HepG2 (cell line): ENCODE results near the gene RHOBTB1. TPM values are rescaled to one million over a fixed set of nuclear protein-coding genes. Genes with fewer than 3 reads are reported as not detected.

Source experiments
- ATAC-seq: fragments of 200-7000 bp; cut with Tn5 transposase; 3 replicates; pipeline ENCODE4 v1.9.1; 2020; ENCODE audit warnings: mild to moderate bottlenecking, moderate library complexity
- BruUV-seq: library from RNA; stranded (reverse); fragments of 400-500 nt; replicated peaks from 2 replicates; lab custom pipeline; 2021; lab: Mats Ljungman, UMichigan
- CTCF ChIA-PET: fragments of 300-600 bp; formaldehyde crosslinking; extraction: SDS; loops from one replicate; lab custom pipeline; 2021; ENCODE audit warnings: low total read pairs, inconsistent platforms, low intra/inter-chr PET ratio; lab: Yijun Ruan, JAX
- POLR2A ChIA-PET: fragments of 350-600 bp; sonication (Branson Sonifier 250); formaldehyde crosslinking; loops from one replicate; lab custom pipeline; 2020; ENCODE audit warnings: antibody characterized with exemption, inconsistent platforms; lab: Yijun Ruan, JAX
- DNase-seq: peaks from one replicate; pipeline ENCODE4 v3.0.0-alpha.2; 2015; ENCODE audit warnings: low spot score
- FAIRE-seq: peaks from 3 replicates; lab custom pipeline; 2011; peaks lifted over from hg19 to GRCh38; lab: Jason Lieb, UNC
- H2AFZ ChIP-seq: one replicate; pipeline ENCODE4 v1.6.1; 2011; ENCODE audit warnings: low read length, inconsistent platforms
- H3K27ac ChIP-seq: fragments of 300-600 bp; 3 replicates; pipeline ENCODE4 v1.8.0; 2011; ENCODE audit warnings: mixed run types, mild to moderate bottlenecking, mixed read lengths, low read length, inconsistent platforms; ENCODE audit not compliant: insufficient read depth; ENCODE audit errors: extremely low read length
- H3K27me3 ChIP-seq, 2 experiments: fragments of 200-600 bp in 1 of 2; 2 replicates in 1 of 2; 3 replicates in 1 of 2; pipeline versions ENCODE4 v1.6.0 to v1.8.0; 2011; ENCODE audit warnings: low read length in 2 of 2, mild to moderate bottlenecking in 2 of 2, moderate library complexity in 2 of 2, inconsistent platforms in 1 of 2; ENCODE audit not compliant: insufficient read depth in 2 of 2, control insufficient read depth in 1 of 2
- H3K36me3 ChIP-seq, 2 experiments: fragments of 200-600 bp in 1 of 2; replicated peaks in 1 of 2; 2 replicates in 1 of 2; 3 replicates in 1 of 2; pipeline versions ENCODE4 v1.5.1 to v1.8.0; 2011; ENCODE audit warnings: low read length in 2 of 2, inconsistent platforms in 1 of 2; ENCODE audit not compliant: insufficient read depth in 2 of 2, control insufficient read depth in 1 of 2
- H3K4me1 ChIP-seq: 2 replicates; pipeline ENCODE4 v1.5.1; 2012; ENCODE audit warnings: low read length, inconsistent platforms; ENCODE audit not compliant: insufficient read depth
- H3K4me2 ChIP-seq: 2 replicates; pipeline ENCODE4 v1.6.0; 2011; ENCODE audit warnings: low read depth, low read length, inconsistent platforms
- H3K4me3 ChIP-seq, 3 experiments: fragments of 200-600 bp in 1 of 3; sonication (generic), shearing (Covaris generic) in 1 of 3; replicated peaks in 1 of 3; 2 replicates each; pipeline ENCODE4 v1.5.1; 2011 to 2016; ENCODE audit warnings: low read length in 3 of 3, inconsistent platforms in 2 of 3, low read depth in 2 of 3, mild to moderate bottlenecking in 2 of 3, control low read depth in 1 of 3, mixed read lengths in 1 of 3; ENCODE audit not compliant: insufficient read depth in 1 of 3
- H3K79me2 ChIP-seq: one replicate; pipeline ENCODE4 v1.6.1; 2011; ENCODE audit warnings: low read length, inconsistent platforms; ENCODE audit not compliant: insufficient read depth
- H3K9ac ChIP-seq: 2 replicates; pipeline ENCODE4 v1.6.0; 2011; ENCODE audit warnings: mild to moderate bottlenecking, low read depth, low read length, inconsistent platforms; ENCODE audit not compliant: insufficient read depth
- H3K9me3 ChIP-seq: 2 replicates; pipeline ENCODE4 v1.5.1; 2012; ENCODE audit warnings: mild to moderate bottlenecking, low read length
- H4K20me1 ChIP-seq: 2 replicates; pipeline ENCODE4 v1.6.0; 2011; ENCODE audit warnings: inconsistent platforms, mild to moderate bottlenecking, low read length, moderate library complexity; ENCODE audit not compliant: insufficient read depth
- FOXJ3 ChIP-seq: sonication (generic); formaldehyde crosslinking; IDR thresholded peaks from 2 replicates; pipeline ENCODE4 v1.4.0; 2020; ENCODE audit warnings: missing genetic modification reagents, mild to moderate bottlenecking, borderline replicate concordance
- IRX3 ChIP-seq: sonication (generic); formaldehyde crosslinking; IDR thresholded peaks from 2 replicates; pipeline ENCODE4 v1.8.1; 2023; ENCODE audit warnings: mild to moderate bottlenecking, low read depth, missing genetic modification reagents, borderline replicate concordance
- PITX1 ChIP-seq: sonication (generic); formaldehyde crosslinking; IDR thresholded peaks from 2 replicates; pipeline ENCODE4 v1.5.1; 2020; ENCODE audit warnings: mild to moderate bottlenecking, missing genetic modification reagents
- RARA ChIP-seq: IDR thresholded peaks from 2 replicates; pipeline ENCODE4 v1.6.1; 2016; ENCODE audit warnings: missing genetic modification reagents, missing compliant biosample characterization
- SOX13 ChIP-seq, 3 experiments: fragments of 450-650 bp in 1 of 3; sonication (generic) in 1 of 3; formaldehyde crosslinking in 1 of 3; IDR thresholded peaks in 2 of 3; conservative IDR thresholded peaks in 1 of 3; 2 replicates each; pipeline versions ENCODE4 v1.5.0 to v1.6.1; 2016 to 2020; ENCODE audit warnings: antibody characterized with exemption in 1 of 3, mild to moderate bottlenecking in 1 of 3, missing compliant biosample characterization in 1 of 3, missing genetic modification reagents in 1 of 3, moderate library complexity in 1 of 3
- TGIF2 ChIP-seq: IDR thresholded peaks from 2 replicates; pipeline ENCODE4 v1.6.1; 2016; ENCODE audit warnings: control low read depth, missing compliant biosample characterization
- WGBS: methylation state at CpG from one replicate; pipeline ENCODE4 v1.1.6; 2017; ENCODE audit warnings: low lambda C conversion rate; 5-methylcytosine and 5-hydroxymethylcytosine counted together
- in situ Hi-C: cut with HindIII; loops from 2 replicates; pipeline ENCODE4 v1.10.0; 2017; ENCODE audit warnings: low pct_unique_long_range_greater_than_20kb; ENCODE audit not compliant: extremely low pct_ligation_motif_present
- intact Hi-C: fragments of 100-400 bp; cut with micrococcal nuclease; formaldehyde crosslinking; loops from one replicate; pipeline ENCODE4 v1.10.0; 2022; ENCODE audit not compliant: unreplicated experiment
- polyA plus RNA-seq, 8 experiments: library from polyadenylated mRNA; depleted of rRNA in 3 of 8; stranded (reverse) in 7 of 8; unstranded in 1 of 8; fragments of >200 nt; fragmentation: Illumina TruSeq in 4 of 8; extraction: Trizol in 4 of 8; gene quantifications; 2 replicates each; pipeline versions ENCODE4 v1.2.1 to v1.2.3, GENCODE V29; 2011 to 2016; ENCODE audit warnings: low read depth in 4 of 8, missing spikeins in 1 of 8, mixed read lengths in 1 of 8; ENCODE audit not compliant: insufficient read depth in 1 of 8
- total RNA-seq, 5 experiments: library from RNA; depleted of rRNA; stranded (reverse); fragments of >200 nt; fragmentation: Illumina TruSeq; extraction: Trizol; gene quantifications; 2 replicates each; pipeline ENCODE4 v1.2.3, GENCODE V29; 2016; ENCODE audit warnings: low read depth in 1 of 5
- TF ChIP-seq, protein P1 (sequence below): sonication (generic); formaldehyde crosslinking; IDR thresholded peaks from 2 replicates; pipeline ENCODE4 v1.8.0; 2022; ENCODE audit warnings: missing genetic modification reagents, mild to moderate bottlenecking, borderline replicate concordance
- TF ChIP-seq, protein P2 (sequence below): sonication (generic); formaldehyde crosslinking; IDR thresholded peaks from 2 replicates; pipeline ENCODE4 v1.4.0; 2020; ENCODE audit warnings: missing genetic modification reagents
- TF ChIP-seq, protein P3 (sequence below): sonication (generic); formaldehyde crosslinking; IDR thresholded peaks from 2 replicates; pipeline ENCODE4 v1.8.0; 2022; ENCODE audit warnings: mild to moderate bottlenecking, missing genetic modification reagents, moderate library complexity
- TF ChIP-seq, protein P4 (sequence below): IDR thresholded peaks from 2 replicates; pipeline ENCODE4 v1.4.0; 2020; ENCODE audit warnings: mild to moderate bottlenecking, missing genetic modification reagents
- TF ChIP-seq, protein P5 (sequence below): sonication (generic); formaldehyde crosslinking; IDR thresholded peaks from 2 replicates; pipeline ENCODE4 v1.4.0; 2020; ENCODE audit warnings: mild to moderate bottlenecking, missing genetic modification reagents, borderline replicate concordance

The RHOBTB1 gene
- total and polyA plus RNA-seq, 2 of the 13 experiments (the other 11 are each of a cell fraction or from before 2014, with no cell fraction given) = 18.8 to 59.5 TPM

DNA sequence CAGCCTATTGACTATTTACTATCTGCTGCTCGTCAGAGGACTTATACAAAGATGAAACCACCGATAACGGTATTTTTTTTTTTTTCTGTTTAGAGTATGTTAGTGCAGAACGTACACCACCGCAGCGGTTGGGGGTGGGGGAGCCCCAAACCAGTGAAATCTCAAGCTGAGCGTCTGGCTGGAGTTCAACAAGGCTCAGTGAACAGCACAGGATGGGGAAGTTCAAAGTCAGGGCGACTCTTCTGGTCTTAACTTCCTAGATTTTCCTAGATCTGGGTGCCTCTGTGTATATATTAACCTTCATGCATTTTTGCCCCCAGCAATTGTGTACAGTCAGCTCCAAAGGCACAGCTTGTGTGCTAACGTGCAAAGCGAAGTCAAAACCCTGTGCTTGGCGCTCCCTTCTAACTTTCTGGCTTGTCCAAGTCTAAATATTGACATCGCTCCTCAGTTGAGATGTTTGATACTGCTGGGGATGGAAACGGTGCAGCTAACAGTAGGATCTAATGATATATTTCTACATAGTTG, 1.1 kb downstream of the RHOBTB1 start:
- Histone ChIP-seq H3K36me3 (peaks cover 1 to 10% of the 10 kb centered on the region in 2 experiments; a peak in 3 of 5 replicates), H3K4me1 (peaks cover 26% of the 10 kb centered on the region), H3K4me2 (peak overlapping the region; percentile 73), H2AFZ (no peak overlapping the region), H3K9ac (peak overlapping the region; percentile 82), H3K27me3 (no peaks in the 10 kb centered on the region; a peak in 1 of 5 replicates), H3K27ac (peak overlapping the region; percentile 78), H3K79me2 (no peaks in the 10 kb centered on the region), H3K4me3 (peak overlapping the region; percentile 59 to 71 (median 69)), H4K20me1 (no peaks in the 10 kb centered on the region), H3K9me3 (no peaks in the 10 kb centered on the region)
- ATAC-seq = peak; percentile 27
- BruUV-seq = TSS peak; percentile 15
- in situ Hi-C loops (no loop called here), intact Hi-C loops (loop anchor here (5.0 kb wide), 1 partner anchor 36 kb away; no protein-coding TSS in a partner anchor)
- ChIA-PET POLR2A (interaction anchor here (0.7 to 1.6 kb wide), 4 partner anchors 12 to 121 kb away, joined by 3 to 11 read pairs (median 4); no protein-coding TSS in a partner anchor), CTCF (no interaction called here)
- no peak for DNase-seq
- no peak for FAIRE-seq
- 28% methylated on average over 13 of the region's 13 CpGs for WGBS
- no peak for TF ChIP-seq IRX3 (CRISPR knock-in tag)
- TF ChIP-seq, protein P1, sequence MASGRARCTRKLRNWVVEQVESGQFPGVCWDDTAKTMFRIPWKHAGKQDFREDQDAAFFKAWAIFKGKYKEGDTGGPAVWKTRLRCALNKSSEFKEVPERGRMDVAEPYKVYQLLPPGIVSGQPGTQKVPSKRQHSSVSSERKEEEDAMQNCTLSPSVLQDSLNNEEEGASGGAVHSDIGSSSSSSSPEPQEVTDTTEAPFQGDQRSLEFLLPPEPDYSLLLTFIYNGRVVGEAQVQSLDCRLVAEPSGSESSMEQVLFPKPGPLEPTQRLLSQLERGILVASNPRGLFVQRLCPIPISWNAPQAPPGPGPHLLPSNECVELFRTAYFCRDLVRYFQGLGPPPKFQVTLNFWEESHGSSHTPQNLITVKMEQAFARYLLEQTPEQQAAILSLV = no peak
- TF ChIP-seq RARA (CRISPR knock-in tag) = peak; percentile 28; the same call in 1 of the 2 replicates
- TF ChIP-seq, protein P2, sequence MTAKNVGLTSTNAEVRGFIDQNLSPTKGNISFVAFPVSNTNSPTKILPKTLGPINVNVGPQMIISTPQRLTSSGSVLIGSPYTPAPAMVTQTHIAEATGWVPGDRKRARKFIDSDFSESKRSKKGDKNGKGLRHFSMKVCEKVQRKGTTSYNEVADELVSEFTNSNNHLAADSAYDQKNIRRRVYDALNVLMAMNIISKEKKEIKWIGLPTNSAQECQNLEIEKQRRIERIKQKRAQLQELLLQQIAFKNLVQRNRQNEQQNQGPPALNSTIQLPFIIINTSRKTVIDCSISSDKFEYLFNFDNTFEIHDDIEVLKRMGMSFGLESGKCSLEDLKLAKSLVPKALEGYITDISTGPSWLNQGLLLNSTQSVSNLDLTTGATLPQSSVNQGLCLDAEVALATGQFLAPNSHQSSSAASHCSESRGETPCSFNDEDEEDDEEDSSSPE (CRISPR knock-in tag) = no peak
- TF ChIP-seq, protein P3, sequence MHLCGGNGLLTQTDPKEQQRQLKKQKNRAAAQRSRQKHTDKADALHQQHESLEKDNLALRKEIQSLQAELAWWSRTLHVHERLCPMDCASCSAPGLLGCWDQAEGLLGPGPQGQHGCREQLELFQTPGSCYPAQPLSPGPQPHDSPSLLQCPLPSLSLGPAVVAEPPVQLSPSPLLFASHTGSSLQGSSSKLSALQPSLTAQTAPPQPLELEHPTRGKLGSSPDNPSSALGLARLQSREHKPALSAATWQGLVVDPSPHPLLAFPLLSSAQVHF (CRISPR knock-in tag) = no peak
- TF ChIP-seq, protein P4, sequence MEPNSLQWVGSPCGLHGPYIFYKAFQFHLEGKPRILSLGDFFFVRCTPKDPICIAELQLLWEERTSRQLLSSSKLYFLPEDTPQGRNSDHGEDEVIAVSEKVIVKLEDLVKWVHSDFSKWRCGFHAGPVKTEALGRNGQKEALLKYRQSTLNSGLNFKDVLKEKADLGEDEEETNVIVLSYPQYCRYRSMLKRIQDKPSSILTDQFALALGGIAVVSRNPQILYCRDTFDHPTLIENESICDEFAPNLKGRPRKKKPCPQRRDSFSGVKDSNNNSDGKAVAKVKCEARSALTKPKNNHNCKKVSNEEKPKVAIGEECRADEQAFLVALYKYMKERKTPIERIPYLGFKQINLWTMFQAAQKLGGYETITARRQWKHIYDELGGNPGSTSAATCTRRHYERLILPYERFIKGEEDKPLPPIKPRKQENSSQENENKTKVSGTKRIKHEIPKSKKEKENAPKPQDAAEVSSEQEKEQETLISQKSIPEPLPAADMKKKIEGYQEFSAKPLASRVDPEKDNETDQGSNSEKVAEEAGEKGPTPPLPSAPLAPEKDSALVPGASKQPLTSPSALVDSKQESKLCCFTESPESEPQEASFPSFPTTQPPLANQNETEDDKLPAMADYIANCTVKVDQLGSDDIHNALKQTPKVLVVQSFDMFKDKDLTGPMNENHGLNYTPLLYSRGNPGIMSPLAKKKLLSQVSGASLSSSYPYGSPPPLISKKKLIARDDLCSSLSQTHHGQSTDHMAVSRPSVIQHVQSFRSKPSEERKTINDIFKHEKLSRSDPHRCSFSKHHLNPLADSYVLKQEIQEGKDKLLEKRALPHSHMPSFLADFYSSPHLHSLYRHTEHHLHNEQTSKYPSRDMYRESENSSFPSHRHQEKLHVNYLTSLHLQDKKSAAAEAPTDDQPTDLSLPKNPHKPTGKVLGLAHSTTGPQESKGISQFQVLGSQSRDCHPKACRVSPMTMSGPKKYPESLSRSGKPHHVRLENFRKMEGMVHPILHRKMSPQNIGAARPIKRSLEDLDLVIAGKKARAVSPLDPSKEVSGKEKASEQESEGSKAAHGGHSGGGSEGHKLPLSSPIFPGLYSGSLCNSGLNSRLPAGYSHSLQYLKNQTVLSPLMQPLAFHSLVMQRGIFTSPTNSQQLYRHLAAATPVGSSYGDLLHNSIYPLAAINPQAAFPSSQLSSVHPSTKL (CRISPR knock-in tag) = peak; percentile 56; the same call in 1 of the 2 replicates
- TF ChIP-seq, protein P5, sequence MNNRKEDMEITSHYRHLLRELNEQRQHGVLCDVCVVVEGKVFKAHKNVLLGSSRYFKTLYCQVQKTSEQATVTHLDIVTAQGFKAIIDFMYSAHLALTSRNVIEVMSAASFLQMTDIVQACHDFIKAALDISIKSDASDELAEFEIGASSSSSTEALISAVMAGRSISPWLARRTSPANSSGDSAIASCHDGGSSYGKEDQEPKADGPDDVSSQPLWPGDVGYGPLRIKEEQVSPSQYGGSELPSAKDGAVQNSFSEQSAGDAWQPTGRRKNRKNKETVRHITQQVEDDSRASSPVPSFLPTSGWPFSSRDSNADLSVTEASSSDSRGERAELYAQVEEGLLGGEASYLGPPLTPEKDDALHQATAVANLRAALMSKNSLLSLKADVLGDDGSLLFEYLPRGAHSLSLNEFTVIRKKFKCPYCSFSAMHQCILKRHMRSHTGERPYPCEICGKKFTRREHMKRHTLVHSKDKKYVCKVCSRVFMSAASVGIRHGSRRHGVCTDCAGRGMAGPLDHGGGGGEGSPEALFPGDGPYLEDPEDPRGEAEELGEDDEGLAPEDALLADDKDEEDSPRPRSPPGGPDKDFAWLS = no peak
- no peak for TF ChIP-seq SOX13 (IDR thresholded peaks at IDR 0.05)
- no peak for TF ChIP-seq SOX13 (CRISPR knock-in tag; conservative IDR thresholded peaks at IDR 0.05 in 1 of 2, IDR thresholded peaks at IDR 0.05 in 1 of 2)
- peak; percentile 47; the same call in 1 of the 2 replicates for TF ChIP-seq PITX1 (CRISPR knock-in tag)
- 0 out of 2 replicates have a peak, but pooled peaks have one; percentile 19 for TF ChIP-seq TGIF2 (CRISPR knock-in tag)
- TF ChIP-seq FOXJ3 = no peak
